ENCODE results near the gene ACOX3.

DNA sequence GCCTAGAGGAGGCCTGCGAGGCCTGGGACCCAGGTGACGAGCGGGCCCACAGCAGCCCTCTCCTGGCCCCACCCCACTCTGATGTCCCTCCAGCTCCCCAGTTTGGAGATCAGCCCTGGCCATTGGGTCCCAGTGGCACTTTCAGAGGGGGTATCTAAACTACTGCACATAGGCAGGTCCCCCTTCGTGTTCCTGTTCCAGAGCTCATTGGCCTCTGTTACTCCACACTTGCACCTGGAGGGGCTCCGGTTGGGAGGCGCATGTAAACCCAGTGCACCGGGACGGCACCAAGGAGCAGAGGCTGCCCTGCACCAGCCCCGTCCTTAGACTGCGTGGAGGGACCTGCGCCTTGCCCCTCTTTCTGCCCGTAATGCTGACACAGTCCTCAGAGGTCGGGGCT is 34.3 kb upstream of the ACOX3 start:
- TF ChIP-seq, protein P1, sequence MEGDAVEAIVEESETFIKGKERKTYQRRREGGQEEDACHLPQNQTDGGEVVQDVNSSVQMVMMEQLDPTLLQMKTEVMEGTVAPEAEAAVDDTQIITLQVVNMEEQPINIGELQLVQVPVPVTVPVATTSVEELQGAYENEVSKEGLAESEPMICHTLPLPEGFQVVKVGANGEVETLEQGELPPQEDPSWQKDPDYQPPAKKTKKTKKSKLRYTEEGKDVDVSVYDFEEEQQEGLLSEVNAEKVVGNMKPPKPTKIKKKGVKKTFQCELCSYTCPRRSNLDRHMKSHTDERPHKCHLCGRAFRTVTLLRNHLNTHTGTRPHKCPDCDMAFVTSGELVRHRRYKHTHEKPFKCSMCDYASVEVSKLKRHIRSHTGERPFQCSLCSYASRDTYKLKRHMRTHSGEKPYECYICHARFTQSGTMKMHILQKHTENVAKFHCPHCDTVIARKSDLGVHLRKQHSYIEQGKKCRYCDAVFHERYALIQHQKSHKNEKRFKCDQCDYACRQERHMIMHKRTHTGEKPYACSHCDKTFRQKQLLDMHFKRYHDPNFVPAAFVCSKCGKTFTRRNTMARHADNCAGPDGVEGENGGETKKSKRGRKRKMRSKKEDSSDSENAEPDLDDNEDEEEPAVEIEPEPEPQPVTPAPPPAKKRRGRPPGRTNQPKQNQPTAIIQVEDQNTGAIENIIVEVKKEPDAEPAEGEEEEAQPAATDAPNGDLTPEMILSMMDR (IDR thresholded peaks at IDR 0.05): no peak
- TF ChIP-seq POLR2AphosphoS5 (IDR thresholded peaks at IDR 0.05): no peak
- no peak for TF ChIP-seq POLR2A (IDR thresholded peaks at IDR 0.05)
